ENCODE data around the gene PRPSAP2. TPM values are rescaled to one million over a fixed set of nuclear protein-coding genes. Genes with fewer than 3 reads are reported as not detected.

Gene PRPSAP2
- total and polyA plus RNA-seq, 2 of the 4 experiments (the other 2 are of a cell fraction), result 22.9 to 28.1 TPM

GRCh38 chr17:18848501-18848900, 9.4 kb upstream of the PRPSAP2 start:
- Histone ChIP-seq H3K79me1 (ENCODE audit: low read depth in 1 of 2, low read length in 2 of 2) (no peaks in the 10 kb centered on the region; a peak in 1 of 4 replicates), H3K4ac (ENCODE audit: low read depth, low read length) (no peak overlapping the region), H3K4me3 (ENCODE audit: insufficient read depth, low read depth, low read length) (no peak overlapping the region), H2BK15ac (ENCODE audit: low read depth, low read length) (no peak overlapping the region), H3K4me1 (ENCODE audit: control insufficient read depth, insufficient read depth, low read length) (no peaks in the 10 kb centered on the region; the same call in 1 of the 2 replicates), H3K9ac (ENCODE audit: low read depth, low read length) (no peak overlapping the region), H3K56ac (ENCODE audit: extremely low read depth, insufficient read depth, low read length) (no peak overlapping the region), H3K14ac (replicated peaks; ENCODE audit: low read depth, low read length) (no peak overlapping the region; the same call in 1 of the 2 replicates), H3K27me3 (ENCODE audit: control insufficient read depth, insufficient read depth, low read length) (no peaks in the 10 kb centered on the region), H4K5ac (ENCODE audit: low read depth, low read length) (no peak overlapping the region), H3K9me1 (ENCODE audit: insufficient read depth, low read length) (peaks cover 8% of the 10 kb centered on the region; the same call in 1 of the 2 replicates), H2AFZ (replicated peaks; ENCODE audit: low read length, poor library complexity) (no peak overlapping the region), H3K18ac (ENCODE audit: low read depth, low read length) (no peak overlapping the region), H3K23ac (ENCODE audit: low read depth, low read length) (no peak overlapping the region), H2BK120ac (ENCODE audit: low read depth, low read length) (no peak overlapping the region), H4K91ac (ENCODE audit: insufficient read depth, low read depth, low read length) (no peak overlapping the region), H2AK9ac (replicated peaks; ENCODE audit: low read depth, low read length, poor library complexity) (no peak overlapping the region), H3K9me3 (ENCODE audit: control insufficient read depth, insufficient read depth, low read length) (no peaks in the 10 kb centered on the region), H2BK5ac (ENCODE audit: low read depth, low read length, poor library complexity, severe bottlenecking) (no peak overlapping the region), H3K36me3 (ENCODE audit: control insufficient read depth, insufficient read depth, low read length) (no peaks in the 10 kb centered on the region), H4K8ac (ENCODE audit: low read depth in 2 of 2, low read length in 2 of 2) (no peak overlapping the region), H2AK5ac (ENCODE audit: low read depth, low read length) (no peak overlapping the region), H3K4me2 (ENCODE audit: low read depth, low read length) (no peak overlapping the region), H4K20me1 (ENCODE audit: insufficient read depth, low read length) (no peaks in the 10 kb centered on the region), H3K27ac (ENCODE audit: insufficient read depth, low read length) (no peak overlapping the region), H2BK20ac (ENCODE audit: low read depth, low read length) (no peak overlapping the region)
- BruUV-seq (replicated peaks), result no TSS peak
- whole genome bisulfite sequencing, 2 experiments (ENCODE audit: extremely low coverage in 2 of 2, insufficient read length in 1 of 2), result 100% methylated on average over 1 of the region's 6 CpGs; no CpG with 5 or more reads in 1 of the 2 experiments
- ATAC-seq (ENCODE audit: low read depth) (no peak), DNase-seq (no peak)
- dilution Hi-C loops (cut with HindIII; ENCODE audit: low sequenced_read_pairs, unreplicated experiment) (no loop called here), intact Hi-C loops (cut with micrococcal nuclease) (no loop called here), in situ Hi-C loops (cut with MboI; ENCODE audit: low sequenced_read_pairs) (no loop called here)
- TF ChIP-seq RCOR1 (IDR thresholded peaks at IDR 0.05; ENCODE audit: insufficient replicate concordance, low read length) (no peak), MAFK (IDR thresholded peaks at IDR 0.05; ENCODE audit: low read depth, low read length) (no peak), CTCF (conservative IDR thresholded peaks at IDR 0.05; ENCODE audit: low read depth, low read length) (no peak), RAD21 (IDR thresholded peaks at IDR 0.05; ENCODE audit: low read length) (no peak), RFX5 (IDR thresholded peaks at IDR 0.05; ENCODE audit: low read depth, low read length) (no peak), NFE2L2 (IDR thresholded peaks at IDR 0.05; ENCODE audit: low read depth, low read length) (no peak), MAZ (IDR thresholded peaks at IDR 0.05; ENCODE audit: borderline replicate concordance, low read depth, low read length) (no peak), ELK1 (IDR thresholded peaks at IDR 0.05; ENCODE audit: borderline replicate concordance, low read depth, low read length) (no peak), POLR2A (IDR thresholded peaks at IDR 0.05; ENCODE audit: low read depth, low read length) (no peak), MXI1 (IDR thresholded peaks at IDR 0.05; ENCODE audit: borderline replicate concordance, low read depth, low read length) (no peak), SMC3 (IDR thresholded peaks at IDR 0.05; ENCODE audit: low read depth, low read length) (no peak), USF2 (IDR thresholded peaks at IDR 0.05; ENCODE audit: low read depth, low read length) (no peak), CHD1 (IDR thresholded peaks at IDR 0.05; ENCODE audit: low read depth, low read length) (no peak), CEBPB (IDR thresholded peaks at IDR 0.05; ENCODE audit: low read depth, low read length) (no peak)
- ChIA-PET POLR2A (ENCODE audit: unreplicated experiment) (no interaction called here), CTCF (no interaction called here)
